Esophagus squamous epithelium (tissue), 4 donors: ENCODE data around the gene SPPL2C.

Experiments
- CTCF ChIP-seq, 6 experiments: fragments of 450-650 bp in 4 of 6; fragments of 200-600 bp in 2 of 6; sonication (generic) in 2 of 6; IDR thresholded peaks; one replicate each; pipeline ENCODE4 v1.5.1; 2016 to 2019; ENCODE audit warnings: antibody characterized with exemption in 6 of 6, mild to moderate bottlenecking in 4 of 6, moderate library complexity in 4 of 6
- POLR2A ChIP-seq, 4 donors: fragments of 450-650 bp; IDR thresholded peaks; one replicate each; pipeline ENCODE4 v1.6.1; 2017; ENCODE audit warnings: antibody characterized with exemption in 4 of 4, mild to moderate bottlenecking in 4 of 4, moderate library complexity in 3 of 4

GRCh38 chr17:45841883-45842525 lies 2.7 kb upstream of the SPPL2C start:
- TF ChIP-seq CTCF (IDR thresholded peaks at IDR 0.05) (no peak), POLR2A (IDR thresholded peaks at IDR 0.05) (no peak)
